ENCODE measurements around the gene BST1.

Gene BST1

DNA sequence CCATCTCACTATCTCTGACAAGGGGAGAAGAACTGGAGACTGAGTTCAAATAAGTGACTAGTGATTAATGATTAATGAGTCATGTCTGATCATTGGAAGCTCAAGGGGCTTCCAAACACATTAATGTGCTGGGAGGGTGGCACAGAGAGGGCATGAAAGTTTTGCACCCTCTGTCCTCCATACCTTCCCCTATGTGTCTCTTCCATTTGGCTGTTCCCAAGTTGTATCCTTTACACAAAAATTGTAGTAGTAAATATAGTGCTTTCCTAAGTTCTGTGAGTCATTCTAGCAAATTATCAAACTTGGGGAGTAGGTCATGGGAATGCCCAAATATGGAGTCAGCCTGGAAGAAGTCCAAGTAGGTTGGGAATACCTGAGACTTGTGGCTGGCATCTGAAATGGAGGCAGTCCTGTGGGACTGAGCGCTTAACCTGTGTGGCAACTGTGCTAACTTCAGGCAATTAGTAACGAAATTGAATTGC is 25.3 kb upstream of the BST1 start:
- Histone ChIP-seq H3K4me3 (ENCODE audit: low read length) (no peak overlapping the region), H3K27me3 (ENCODE audit: insufficient read depth, low read length) (no peaks in the 10 kb centered on the region), H3K9me3 (ENCODE audit: insufficient read depth, low read depth, low read length) (no peaks in the 10 kb centered on the region), H3K9ac (ENCODE audit: low read depth, low read length) (peak overlapping the region; percentile 16; the same call in 1 of the 2 replicates), H3K4me1 (ENCODE audit: insufficient read depth, low read length) (peaks cover 25% of the 10 kb centered on the region), H3K36me3 (ENCODE audit: insufficient read depth, low read depth, low read length) (peaks cover 16% of the 10 kb centered on the region; the same call in 1 of the 2 replicates), H3K27ac (ENCODE audit: low read length) (no peak overlapping the region)

- H3K4me1 ChIP-seq (ENCODE audit: insufficient read depth, low read length) = peaks cover 57% of the 10 kb centered on the region
These were observed 21.8 kb upstream of the BST1 start for GRCh38 chr4:15681067-15681371.

GRCh38 chr4:15681372-15682241 is 21.3 kb upstream of the BST1 start, which contains the start of gene FAM200B:
TSS of gene FAM200B (plus strand) at chr4:15681827. CDS start at chr4:15686978, 5,151 bp downstream.
- Histone ChIP-seq H3K9ac (ENCODE audit: low read depth, low read length) (peak within 1 kb of the TSS; percentile 97), H3K27me3 (ENCODE audit: insufficient read depth, low read length) (no peaks in the 10 kb centered on the region), H3K9me3 (ENCODE audit: insufficient read depth, low read depth, low read length) (no peaks in the 10 kb centered on the region), H3K27ac (ENCODE audit: low read length) (peak within 1 kb of the TSS; percentile 86), H3K36me3 (ENCODE audit: insufficient read depth, low read depth, low read length) (peaks cover 29% of the 10 kb centered on the region), H3K4me3 (ENCODE audit: low read length) (peak within 1 kb of the TSS; percentile 86), H3K4me1 (ENCODE audit: insufficient read depth, low read length) (peaks cover 59% of the 10 kb centered on the region)

More at GRCh38 chr4:15681067-15681371, 21.8 kb upstream of the BST1 start:
- peak overlapping the region; percentile 86 for H3K4me3 ChIP-seq (ENCODE audit: low read length)
- peak overlapping the region; percentile 86 for H3K27ac ChIP-seq (ENCODE audit: low read length)
- H3K27me3 ChIP-seq (ENCODE audit: insufficient read depth, low read length) = no peaks in the 10 kb centered on the region
- H3K9me3 ChIP-seq (ENCODE audit: insufficient read depth, low read depth, low read length) = no peaks in the 10 kb centered on the region
- H3K36me3 ChIP-seq (ENCODE audit: insufficient read depth, low read depth, low read length) = peaks cover 23% of the 10 kb centered on the region
- H3K9ac ChIP-seq (ENCODE audit: low read depth, low read length) = peak overlapping the region; percentile 97

DNA sequence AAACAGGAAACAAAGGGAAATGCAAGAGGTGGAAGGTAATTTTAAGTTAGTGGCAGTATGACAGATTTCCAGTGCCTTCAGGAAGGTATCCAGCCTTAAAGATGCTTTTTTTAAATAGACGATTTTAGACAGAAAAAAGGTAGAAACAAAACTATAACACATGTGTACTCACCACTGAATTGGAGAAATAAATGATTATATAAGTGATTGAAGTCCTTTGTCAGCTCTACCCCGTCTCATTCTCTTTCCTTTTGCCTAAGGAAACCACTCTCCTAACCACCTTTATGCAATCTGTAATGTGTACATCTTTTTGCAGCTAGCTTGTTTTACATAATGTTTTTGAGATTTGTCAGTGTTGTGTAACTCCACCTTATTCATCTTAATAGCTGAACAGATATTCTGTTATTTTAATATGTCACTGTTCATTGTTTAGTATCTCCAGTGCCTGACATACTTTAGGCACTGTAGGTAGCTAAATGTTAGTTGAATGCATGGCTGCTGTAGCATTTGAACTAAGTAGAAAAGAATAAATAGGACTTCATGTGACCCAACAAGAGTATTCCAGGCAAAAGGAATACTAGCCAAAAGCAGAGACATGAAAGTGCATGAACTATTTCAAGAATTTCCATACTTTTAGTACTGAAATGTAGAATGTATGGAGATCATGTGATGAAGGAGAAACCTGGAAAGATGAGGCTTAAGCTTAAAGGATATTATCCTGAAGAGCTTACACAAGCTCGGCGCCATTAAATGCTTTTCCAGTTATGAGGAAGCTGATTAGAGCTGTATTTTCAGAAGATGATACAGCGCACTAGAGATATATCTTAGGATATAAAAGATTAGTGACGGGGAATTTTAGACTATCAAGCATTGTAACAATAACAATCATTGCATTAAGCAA is 20.4 kb upstream of the BST1 start:
- Histone ChIP-seq H3K4me1 (ENCODE audit: insufficient read depth, low read length) (peaks cover 52% of the 10 kb centered on the region), H3K4me3 (ENCODE audit: low read length) (peak overlapping the region; percentile 86), H3K9me3 (ENCODE audit: insufficient read depth, low read depth, low read length) (no peaks in the 10 kb centered on the region), H3K36me3 (ENCODE audit: insufficient read depth, low read depth, low read length) (peaks cover 31% of the 10 kb centered on the region), H3K27ac (ENCODE audit: low read length) (peak overlapping the region; percentile 78), H3K9ac (ENCODE audit: low read depth, low read length) (peak overlapping the region; percentile 97), H3K27me3 (ENCODE audit: insufficient read depth, low read length) (no peaks in the 10 kb centered on the region)

GRCh38 chr4:15683143-15683495 is 19.7 kb upstream of the BST1 start:
- Histone ChIP-seq H3K4me1 (ENCODE audit: insufficient read depth, low read length) (peaks cover 49% of the 10 kb centered on the region), H3K9me3 (ENCODE audit: insufficient read depth, low read depth, low read length) (no peaks in the 10 kb centered on the region), H3K36me3 (ENCODE audit: insufficient read depth, low read depth, low read length) (peaks cover 37% of the 10 kb centered on the region), H3K9ac (ENCODE audit: low read depth, low read length) (peak overlapping the region; percentile 97), H3K27me3 (ENCODE audit: insufficient read depth, low read length) (no peaks in the 10 kb centered on the region), H3K4me3 (ENCODE audit: low read length) (peak overlapping the region; percentile 86), H3K27ac (ENCODE audit: low read length) (no peak overlapping the region)

DNA sequence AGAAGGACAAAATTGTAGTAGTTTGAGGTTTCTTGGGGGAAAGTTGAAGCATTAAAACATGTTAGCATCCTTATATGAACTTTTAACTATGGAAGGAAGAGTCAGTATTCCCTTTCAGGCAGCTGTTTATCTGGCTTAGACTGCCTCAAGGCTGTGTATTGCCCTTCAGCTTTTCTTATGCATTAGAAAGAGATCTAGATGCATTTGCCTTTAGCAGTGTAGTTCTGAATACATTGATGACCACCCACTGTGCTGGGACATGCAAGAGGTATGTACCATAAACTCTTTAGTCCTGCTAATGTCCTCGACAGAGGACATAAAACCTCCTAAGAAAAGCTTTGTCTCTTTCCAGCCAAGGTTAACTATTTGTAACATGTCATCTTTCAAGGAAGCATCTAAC is 18.4 kb upstream of the BST1 start:
- no peaks in the 10 kb centered on the region for H3K9me3 ChIP-seq (ENCODE audit: insufficient read depth, low read depth, low read length)
- peaks cover 42% of the 10 kb centered on the region for H3K4me1 ChIP-seq (ENCODE audit: insufficient read depth, low read length)
- H3K4me3 ChIP-seq (ENCODE audit: low read length) = peak overlapping the region; percentile 86
- peaks cover 38% of the 10 kb centered on the region for H3K36me3 ChIP-seq (ENCODE audit: insufficient read depth, low read depth, low read length)
- H3K27ac ChIP-seq (ENCODE audit: low read length) = peak overlapping the region; percentile 78
- peak overlapping the region; percentile 63 for H3K9ac ChIP-seq (ENCODE audit: low read depth, low read length)
- no peaks in the 10 kb centered on the region for H3K27me3 ChIP-seq (ENCODE audit: insufficient read depth, low read length)

DNA sequence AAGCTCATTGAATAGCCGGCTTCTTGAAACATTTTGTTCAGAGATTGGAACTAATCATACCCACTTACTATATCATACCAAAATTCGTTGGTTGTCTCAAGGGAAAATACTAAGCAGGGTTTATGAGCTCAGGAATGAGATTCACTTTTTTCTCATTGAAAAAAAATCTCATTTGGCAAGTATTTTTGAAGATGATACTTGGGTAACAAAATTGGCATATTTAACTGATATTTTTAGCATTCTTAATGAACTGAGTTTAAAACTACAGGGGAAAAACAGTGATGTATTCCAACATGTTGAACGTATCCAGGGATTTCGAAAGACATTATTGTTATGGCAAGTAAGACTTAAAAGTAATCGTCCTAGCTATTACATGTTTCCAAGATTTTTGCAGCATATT is 14.8 kb upstream of the BST1 start:
- no peak overlapping the region for H3K27ac ChIP-seq (ENCODE audit: low read length)
- no peak overlapping the region for H3K9ac ChIP-seq (ENCODE audit: low read depth, low read length)
- no peaks in the 10 kb centered on the region for H3K27me3 ChIP-seq (ENCODE audit: insufficient read depth, low read length)
- no peaks in the 10 kb centered on the region for H3K9me3 ChIP-seq (ENCODE audit: insufficient read depth, low read depth, low read length)
- peaks cover 45% of the 10 kb centered on the region for H3K4me1 ChIP-seq (ENCODE audit: insufficient read depth, low read length)
- H3K4me3 ChIP-seq (ENCODE audit: low read length) = no peak overlapping the region
- H3K36me3 ChIP-seq (ENCODE audit: insufficient read depth, low read depth, low read length) = peaks cover 33% of the 10 kb centered on the region

GRCh38 chr4:15689540-15689939 is 13.3 kb upstream of the BST1 start:
- Histone ChIP-seq H3K27ac (ENCODE audit: low read length) (no peak overlapping the region), H3K9me3 (ENCODE audit: insufficient read depth, low read depth, low read length) (0 out of 2 replicates have a peak, but pooled peaks cover 4% of the 10 kb centered on the region), H3K36me3 (ENCODE audit: insufficient read depth, low read depth, low read length) (peaks cover 33% of the 10 kb centered on the region), H3K4me3 (ENCODE audit: low read length) (no peak overlapping the region), H3K27me3 (ENCODE audit: insufficient read depth, low read length) (no peaks in the 10 kb centered on the region), H3K9ac (ENCODE audit: low read depth, low read length) (no peak overlapping the region), H3K4me1 (ENCODE audit: insufficient read depth, low read length) (peaks cover 31% of the 10 kb centered on the region)

GRCh38 chr4:15690020-15690809 is 12.7 kb upstream of the BST1 start:
- Histone ChIP-seq H3K9ac (ENCODE audit: low read depth, low read length) (no peak overlapping the region), H3K27me3 (ENCODE audit: insufficient read depth, low read length) (no peaks in the 10 kb centered on the region), H3K27ac (ENCODE audit: low read length) (no peak overlapping the region), H3K36me3 (ENCODE audit: insufficient read depth, low read depth, low read length) (peaks cover 33% of the 10 kb centered on the region), H3K4me3 (ENCODE audit: low read length) (peak overlapping the region; percentile 36), H3K9me3 (ENCODE audit: insufficient read depth, low read depth, low read length) (0 out of 2 replicates have a peak, but pooled peaks cover 4% of the 10 kb centered on the region), H3K4me1 (ENCODE audit: insufficient read depth, low read length) (peaks cover 28% of the 10 kb centered on the region)

DNA sequence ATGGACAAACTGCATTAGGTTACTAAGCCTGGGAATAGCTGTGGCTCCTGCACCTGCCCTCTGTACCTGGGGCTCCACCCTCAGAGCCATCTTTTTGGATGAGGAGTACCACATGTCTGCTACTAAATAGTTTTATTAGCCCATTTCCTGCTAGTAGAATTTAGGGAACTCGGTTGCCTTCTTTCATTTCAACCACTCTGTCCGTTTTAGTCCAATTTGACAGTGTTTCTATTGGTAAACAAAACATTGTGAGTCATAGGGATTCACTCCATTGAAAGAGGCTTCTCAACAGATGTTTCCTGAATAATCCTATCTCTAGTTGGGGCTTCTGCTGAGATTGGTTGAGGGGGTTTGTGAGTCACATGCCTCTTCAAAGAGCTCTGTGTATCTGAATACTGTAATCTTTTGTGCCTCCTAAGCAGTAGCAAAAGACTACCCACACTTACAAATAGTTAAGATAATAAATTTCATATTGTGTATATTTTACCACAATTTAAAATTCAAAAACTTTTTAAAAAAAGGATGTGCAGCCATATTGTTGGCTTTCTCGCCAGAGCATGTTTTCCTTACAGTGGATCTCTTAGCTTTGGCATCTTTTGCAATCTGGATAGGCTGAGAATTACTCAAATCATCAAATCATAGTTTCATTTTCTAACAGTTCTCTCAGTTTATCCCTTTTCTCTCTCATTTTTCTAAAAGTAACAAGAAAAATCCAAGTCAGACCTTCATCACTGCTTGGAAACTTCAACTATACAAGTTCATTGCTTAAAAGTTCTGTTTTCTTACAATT is 11.3 kb upstream of the BST1 start:
- H3K9ac ChIP-seq (ENCODE audit: low read depth, low read length) = no peak overlapping the region
- H3K36me3 ChIP-seq (ENCODE audit: insufficient read depth, low read depth, low read length) = peaks cover 21% of the 10 kb centered on the region
- H3K27ac ChIP-seq (ENCODE audit: low read length) = no peak overlapping the region
- peaks cover 20% of the 10 kb centered on the region; the same call in 1 of the 2 replicates for H3K4me1 ChIP-seq (ENCODE audit: insufficient read depth, low read length)
- H3K27me3 ChIP-seq (ENCODE audit: insufficient read depth, low read length) = no peaks in the 10 kb centered on the region
- H3K9me3 ChIP-seq (ENCODE audit: insufficient read depth, low read depth, low read length) = 0 out of 2 replicates have a peak, but pooled peaks cover 4% of the 10 kb centered on the region
- no peak overlapping the region for H3K4me3 ChIP-seq (ENCODE audit: low read length)
